Neural crest cell (in vitro differentiated cells): ENCODE measurements around the gene KRT33A. TPM values are rescaled to one million over a fixed set of nuclear protein-coding genes. Genes with fewer than 3 reads are reported as not detected.

Experiments
- DNase-seq: peaks from one replicate; pipeline ENCODE4 v3.0.0; 2021; ENCODE audit warnings: low read depth, mixed read lengths, low spot score
- H3K27ac Mint-ChIP-seq: one replicate; pipeline ENCODE4 v1.8.0; 2021; ENCODE audit warnings: mild to moderate bottlenecking, mixed read lengths; ENCODE audit not compliant: unreplicated experiment
- H3K27me3 Mint-ChIP-seq: 2 replicates; pipeline ENCODE4 v1.8.0; 2021; ENCODE audit warnings: low read depth, mild to moderate bottlenecking, mixed read lengths
- H3K36me3 Mint-ChIP-seq: 2 replicates; pipeline ENCODE4 v1.8.0; 2021; ENCODE audit warnings: low read depth, mild to moderate bottlenecking, mixed read lengths
- H3K4me1 Mint-ChIP-seq: 2 replicates; pipeline ENCODE4 v1.8.0; 2021; ENCODE audit warnings: mixed read lengths
- H3K4me3 Mint-ChIP-seq: one replicate; pipeline ENCODE4 v1.8.0; 2021; ENCODE audit warnings: mild to moderate bottlenecking, mixed read lengths
- H3K9me3 Mint-ChIP-seq: 2 replicates; pipeline ENCODE4 v1.8.0; 2021; ENCODE audit warnings: mixed read lengths
- CTCF ChIP-seq: fragments of 200-600 bp; sonication (generic); conservative IDR thresholded peaks from 2 replicates; pipeline ENCODE4 v1.5.0; 2021; ENCODE audit warnings: antibody characterized with exemption, mild to moderate bottlenecking
- total RNA-seq: library from RNA; stranded (reverse); gene quantifications from 2 replicates; pipeline ENCODE4 v1.2.1, GENCODE V29; 2021

Gene KRT33A
- total RNA-seq, 1 donor from 2014 or later = not detected

GRCh38 chr17:41369713-41370112 lies 19.1 kb upstream of the KRT33A start, which contains the start of gene KRT33B:
TSS of gene KRT33B (minus strand) at chr17:41369813. CDS start at chr17:41369750, 63 bp downstream.
- H3K36me3 Mint-ChIP-seq = no peaks in the 10 kb centered on the region
- H3K9me3 Mint-ChIP-seq = no peaks in the 10 kb centered on the region
- DNase-seq = no peak
- peaks cover 6% of the 10 kb centered on the region for H3K27me3 Mint-ChIP-seq
- no peak within 1 kb of the TSS for H3K4me3 Mint-ChIP-seq
- no peaks in the 10 kb centered on the region for H3K4me1 Mint-ChIP-seq
- no peak for TF ChIP-seq CTCF
- no peak within 1 kb of the TSS for H3K27ac Mint-ChIP-seq

GRCh38 chr17:41369023-41369422 lies 18.4 kb upstream of the KRT33A start:
- no peak for DNase-seq
- H3K27me3 Mint-ChIP-seq = peaks cover 6% of the 10 kb centered on the region
- no peaks in the 10 kb centered on the region for H3K36me3 Mint-ChIP-seq
- H3K27ac Mint-ChIP-seq = no peak overlapping the region
- no peaks in the 10 kb centered on the region for H3K9me3 Mint-ChIP-seq
- no peak overlapping the region for H3K4me3 Mint-ChIP-seq
- H3K4me1 Mint-ChIP-seq = no peaks in the 10 kb centered on the region
- TF ChIP-seq CTCF = no peak

GRCh38 chr17:41367426-41368075 lies 16.9 kb upstream of the KRT33A start:
- no peak overlapping the region for H3K27ac Mint-ChIP-seq
- H3K9me3 Mint-ChIP-seq = no peaks in the 10 kb centered on the region
- no peaks in the 10 kb centered on the region for H3K36me3 Mint-ChIP-seq
- peaks cover 2% of the 10 kb centered on the region for H3K27me3 Mint-ChIP-seq
- H3K4me3 Mint-ChIP-seq = no peak overlapping the region
- H3K4me1 Mint-ChIP-seq = no peaks in the 10 kb centered on the region
- no peak for TF ChIP-seq CTCF
- DNase-seq = no peak

- H3K36me3 Mint-ChIP-seq = no peaks in the 10 kb centered on the region
- no peaks in the 10 kb centered on the region for H3K9me3 Mint-ChIP-seq
- TF ChIP-seq CTCF = no peak
- H3K27ac Mint-ChIP-seq = no peak overlapping the region
- DNase-seq = no peak
- no peak overlapping the region for H3K4me3 Mint-ChIP-seq
- H3K27me3 Mint-ChIP-seq = peaks cover under 1% of the 10 kb centered on the region
- H3K4me1 Mint-ChIP-seq = no peaks in the 10 kb centered on the region
Measured at GRCh38 chr17:41366070-41366469, 15.4 kb upstream of the KRT33A start.

GRCh38 chr17:41363881-41364280 lies 13.3 kb upstream of the KRT33A start:
- DNase-seq = no peak
- no peak overlapping the region for H3K27ac Mint-ChIP-seq
- H3K4me3 Mint-ChIP-seq = no peak overlapping the region
- H3K4me1 Mint-ChIP-seq = no peaks in the 10 kb centered on the region
- peaks cover 5% of the 10 kb centered on the region for H3K27me3 Mint-ChIP-seq
- H3K9me3 Mint-ChIP-seq = no peaks in the 10 kb centered on the region
- no peaks in the 10 kb centered on the region for H3K36me3 Mint-ChIP-seq
- TF ChIP-seq CTCF = no peak
